ENCODE results near the gene GPX4. TPM values are rescaled to one million over a fixed set of nuclear protein-coding genes. Genes with fewer than 3 reads are reported as not detected.

Gene GPX4
- total RNA-seq, 1 experiment from 2014 or later, result 355 TPM

DNA sequence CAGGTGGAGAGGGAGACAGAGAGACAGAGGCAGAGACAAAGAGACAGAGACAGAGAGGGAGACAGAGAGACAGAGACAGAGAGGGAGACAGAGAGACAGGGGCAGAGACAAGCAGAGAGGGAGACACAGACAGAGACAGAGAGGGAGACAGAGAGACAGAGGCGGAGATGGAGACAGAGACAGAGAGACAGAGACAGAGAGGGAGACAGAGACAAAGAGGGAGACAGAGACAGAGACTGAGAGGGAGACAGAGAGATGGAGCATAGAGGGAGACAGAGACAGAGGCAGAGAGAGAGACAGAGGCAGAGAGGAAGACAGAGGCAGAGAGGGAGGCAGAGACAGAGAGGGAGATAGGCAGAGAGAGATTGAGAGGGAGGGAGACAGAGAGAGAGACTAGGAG is 40.9 kb downstream of the GPX4 start:
- Histone ChIP-seq H3K27ac (ENCODE audit: insufficient read length, low read depth, low read length) (no peak overlapping the region), H4K8ac (replicated peaks; ENCODE audit: insufficient read length, low read depth, low read length) (no peak overlapping the region), H2BK5ac (ENCODE audit: insufficient read length, low read length) (no peak overlapping the region), H3K9ac (ENCODE audit: extremely low read depth, insufficient read length, low read length) (no peak overlapping the region), H3K56ac (ENCODE audit: insufficient read length, low read depth, low read length) (no peak overlapping the region), H4K5ac (ENCODE audit: insufficient read length, low read depth, low read length) (no peak overlapping the region), H4K20me1 (ENCODE audit: control insufficient read depth, insufficient read depth, insufficient read length) (no peaks in the 10 kb centered on the region), H3K23ac (ENCODE audit: insufficient read length, low read depth, low read length) (no peak overlapping the region), H2BK120ac (ENCODE audit: low read depth, low read length, poor library complexity, severe bottlenecking) (no peak overlapping the region), H3K9me3 (ENCODE audit: control insufficient read depth, low read depth, low read length) (no peaks in the 10 kb centered on the region), H2BK20ac (ENCODE audit: low read depth, low read length, poor library complexity, severe bottlenecking) (no peak overlapping the region), H3T11ph (ENCODE audit: low read length) (no peak overlapping the region), H3K27me3 (ENCODE audit: insufficient read depth, low read length) (no peaks in the 10 kb centered on the region), H2AFZ (ENCODE audit: low read length) (no peak overlapping the region), H2BK12ac (ENCODE audit: insufficient read length, low read depth, low read length) (no peak overlapping the region), H3K23me2 (ENCODE audit: insufficient read length, low read depth, low read length, poor library complexity, severe bottlenecking) (no peaks in the 10 kb centered on the region), H3K79me1 (ENCODE audit: insufficient read depth, low read depth, low read length, poor library complexity, severe bottlenecking) (no peaks in the 10 kb centered on the region), H2AK5ac (ENCODE audit: insufficient read length, low read length) (no peak overlapping the region), H4K91ac (ENCODE audit: insufficient read length, low read depth, low read length) (no peak overlapping the region), H3K4me2 (ENCODE audit: insufficient read depth, insufficient read length, low read length) (no peak overlapping the region), H3K4me1 (ENCODE audit: insufficient read depth, low read length) (no peaks in the 10 kb centered on the region), H3K79me2 (ENCODE audit: insufficient read depth, low read length) (no peaks in the 10 kb centered on the region), H3K4ac (ENCODE audit: low read depth, low read length) (no peak overlapping the region), H2BK15ac (ENCODE audit: low read depth, low read length) (no peak overlapping the region), H3K18ac (ENCODE audit: insufficient read length, low read depth, low read length) (no peak overlapping the region), H3K14ac (ENCODE audit: insufficient read depth, low read length) (no peak overlapping the region)
- Mint-ChIP-seq H3K27me3 (ENCODE audit: low read depth) (no peaks in the 10 kb centered on the region), H3K4me3 (no peak overlapping the region), H3K27ac (peak overlapping the region; percentile 7 to 78 (median 46); a peak in 5 of 7 replicates), H3K36me3 (ENCODE audit: insufficient read depth in 1 of 3, low read depth in 3 of 3) (peaks cover 27 to 36% (median 35%) of the 10 kb centered on the region in 3 experiments), H3K4me1 (peaks cover 0 to 18% of the 10 kb centered on the region in 2 experiments; a peak in 2 of 4 replicates), H3K9me3 (peaks cover 0 to 4% of the 10 kb centered on the region in 2 experiments; a peak in 2 of 5 replicates)
- TF ChIP-seq, protein P1, sequence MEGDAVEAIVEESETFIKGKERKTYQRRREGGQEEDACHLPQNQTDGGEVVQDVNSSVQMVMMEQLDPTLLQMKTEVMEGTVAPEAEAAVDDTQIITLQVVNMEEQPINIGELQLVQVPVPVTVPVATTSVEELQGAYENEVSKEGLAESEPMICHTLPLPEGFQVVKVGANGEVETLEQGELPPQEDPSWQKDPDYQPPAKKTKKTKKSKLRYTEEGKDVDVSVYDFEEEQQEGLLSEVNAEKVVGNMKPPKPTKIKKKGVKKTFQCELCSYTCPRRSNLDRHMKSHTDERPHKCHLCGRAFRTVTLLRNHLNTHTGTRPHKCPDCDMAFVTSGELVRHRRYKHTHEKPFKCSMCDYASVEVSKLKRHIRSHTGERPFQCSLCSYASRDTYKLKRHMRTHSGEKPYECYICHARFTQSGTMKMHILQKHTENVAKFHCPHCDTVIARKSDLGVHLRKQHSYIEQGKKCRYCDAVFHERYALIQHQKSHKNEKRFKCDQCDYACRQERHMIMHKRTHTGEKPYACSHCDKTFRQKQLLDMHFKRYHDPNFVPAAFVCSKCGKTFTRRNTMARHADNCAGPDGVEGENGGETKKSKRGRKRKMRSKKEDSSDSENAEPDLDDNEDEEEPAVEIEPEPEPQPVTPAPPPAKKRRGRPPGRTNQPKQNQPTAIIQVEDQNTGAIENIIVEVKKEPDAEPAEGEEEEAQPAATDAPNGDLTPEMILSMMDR (conservative IDR thresholded peaks at IDR 0.05), result no peak
- no CpG with 5 or more reads among the region's 1 CpG for WGBS (ENCODE audit: extremely low coverage, insufficient read length, low lambda C conversion rate)
- no peak for DNase-seq
